T-helper 17 cell (primary cell): ENCODE results near the gene ENDOV. TPM values are rescaled to one million over a fixed set of nuclear protein-coding genes. Genes with fewer than 3 reads are reported as not detected.
"Not testable (repeated sequence)": the region's sequence is repeated elsewhere in the genome, so short reads cannot be mapped to it uniquely, and the experiment has no call there.

Source experiments
- ATAC-seq: fragments of 150-1000 bp; cut with Tn5 transposase; 2 replicates; pipeline ENCODE4 v1.10.0; 2021; ENCODE audit warnings: mild to moderate bottlenecking, moderate library complexity
- DNase-seq, 3 donors: peaks; one replicate each; pipeline versions ENCODE4 v3.0.0 to v3.0.0-alpha.2; 2020 to 2021
- H3K9me3 ChIP-seq: one replicate; pipeline ENCODE4 v1.7.0; 2013; ENCODE audit warnings: low read length, mild to moderate bottlenecking; ENCODE audit not compliant: control insufficient read depth, poor library complexity, severe bottlenecking
- H3K27ac Mint-ChIP-seq: one replicate; pipeline ENCODE4 v1.8.0; 2022; ENCODE audit warnings: mild to moderate bottlenecking, moderate library complexity, mixed read lengths
- H3K27me3 Mint-ChIP-seq: one replicate; pipeline ENCODE4 v1.8.0; 2022; ENCODE audit warnings: mixed read lengths
- H3K36me3 Mint-ChIP-seq: one replicate; pipeline ENCODE4 v1.8.0; 2022; ENCODE audit warnings: low read depth, mixed read lengths
- H3K4me1 Mint-ChIP-seq: one replicate; pipeline ENCODE4 v1.8.0; 2022; ENCODE audit warnings: mild to moderate bottlenecking, mixed read lengths
- H3K4me3 Mint-ChIP-seq: one replicate; pipeline ENCODE4 v1.8.0; 2022; ENCODE audit warnings: mild to moderate bottlenecking, moderate library complexity, mixed read lengths
- total RNA-seq, 4 donors: library from RNA in 2 of 4; stranded (reverse) in 2 of 4; gene quantifications; one replicate each; pipeline ENCODE4 v1.2.3 and lab custom pipeline; 2022 to 2026

The ENDOV gene
- total RNA-seq, 2 donors from 2014 or later = 14.1 to 24.5 TPM

GRCh38 chr17:80410441-80411087 is 4.4 kb upstream of the ENDOV start:
- not testable (repeated sequence) for H3K36me3 Mint-ChIP-seq, H3K4me1 Mint-ChIP-seq, ATAC-seq, DNase-seq, H3K9me3 ChIP-seq, H3K27ac Mint-ChIP-seq, H3K4me3 Mint-ChIP-seq
- peaks cover 45% of the 10 kb centered on the region for H3K27me3 Mint-ChIP-seq

GRCh38 chr17:80413771-80414507 is 1.0 kb upstream of the ENDOV start:
- no peak for ATAC-seq
- Mint-ChIP-seq H3K36me3 (peaks cover 4% of the 10 kb centered on the region), H3K27ac (peak overlapping the region; percentile 94), H3K4me1 (peaks cover 23% of the 10 kb centered on the region), H3K4me3 (peak overlapping the region; percentile 92), H3K27me3 (peaks cover 44% of the 10 kb centered on the region)
- H3K9me3 ChIP-seq = no peaks in the 10 kb centered on the region
- DNase-seq = no peak

GRCh38 chr17:80414508-80414802 is 512 bp upstream of the ENDOV start:
- Mint-ChIP-seq H3K4me1 (peaks cover 22% of the 10 kb centered on the region), H3K27ac (peak overlapping the region; percentile 94), H3K36me3 (peaks cover 5% of the 10 kb centered on the region), H3K4me3 (peak overlapping the region; percentile 92), H3K27me3 (peaks cover 39% of the 10 kb centered on the region)
- DNase-seq (no peak), ATAC-seq (peak; percentile 20)
- H3K9me3 ChIP-seq = no peaks in the 10 kb centered on the region

- no peak for ATAC-seq
Observed at GRCh38 chr17:80415626-80416137, 715 bp downstream of the ENDOV start.

GRCh38 chr17:80416260-80416939 is 1.4 kb downstream of the ENDOV start:
- peak overlapping the region; percentile 94 for H3K27ac Mint-ChIP-seq
- H3K9me3 ChIP-seq = no peaks in the 10 kb centered on the region
- H3K4me1 Mint-ChIP-seq = peaks cover 23% of the 10 kb centered on the region
- DNase-seq (no peak), ATAC-seq (no peak)
- peak overlapping the region; percentile 87 for H3K4me3 Mint-ChIP-seq
- peaks cover 30% of the 10 kb centered on the region for H3K27me3 Mint-ChIP-seq
- H3K36me3 Mint-ChIP-seq = peaks cover 7% of the 10 kb centered on the region

More at GRCh38 chr17:80415626-80416137, 715 bp downstream of the ENDOV start:
- Mint-ChIP-seq H3K4me3 (peak overlapping the region; percentile 92), H3K27me3 (peaks cover 30% of the 10 kb centered on the region), H3K4me1 (peaks cover 23% of the 10 kb centered on the region), H3K27ac (peak overlapping the region; percentile 94), H3K36me3 (peaks cover 7% of the 10 kb centered on the region)
- no peak for DNase-seq
- no peaks in the 10 kb centered on the region for H3K9me3 ChIP-seq

- H3K27ac Mint-ChIP-seq = no peak overlapping the region
- H3K27me3 Mint-ChIP-seq = peaks cover 30% of the 10 kb centered on the region
- peaks cover 23% of the 10 kb centered on the region for H3K4me1 Mint-ChIP-seq
- H3K4me3 Mint-ChIP-seq = peak overlapping the region; percentile 87
- DNase-seq (no peak), ATAC-seq (no peak)
- no peaks in the 10 kb centered on the region for H3K9me3 ChIP-seq
- peaks cover 7% of the 10 kb centered on the region for H3K36me3 Mint-ChIP-seq
Observed at GRCh38 chr17:80416940-80417293, 1.9 kb downstream of the ENDOV start.

GRCh38 chr17:80418589-80418988 is 3.6 kb downstream of the ENDOV start:
- Mint-ChIP-seq H3K4me3 (peak overlapping the region; percentile 19), H3K27me3 (peaks cover 13% of the 10 kb centered on the region), H3K36me3 (peaks cover 7% of the 10 kb centered on the region), H3K4me1 (peaks cover 23% of the 10 kb centered on the region), H3K27ac (no peak overlapping the region)
- H3K9me3 ChIP-seq = no peaks in the 10 kb centered on the region
- DNase-seq (no peak), ATAC-seq (no peak)

GRCh38 chr17:80419255-80419654 is 4.3 kb downstream of the ENDOV start:
- H3K4me3 Mint-ChIP-seq = no peak overlapping the region
- H3K27me3 Mint-ChIP-seq = peaks cover 6% of the 10 kb centered on the region
- ATAC-seq (no peak), DNase-seq (no peak)
- no peak overlapping the region for H3K27ac Mint-ChIP-seq
- H3K36me3 Mint-ChIP-seq = peaks cover 5% of the 10 kb centered on the region
- H3K9me3 ChIP-seq = no peaks in the 10 kb centered on the region
- H3K4me1 Mint-ChIP-seq = peaks cover 23% of the 10 kb centered on the region

- no peaks in the 10 kb centered on the region for H3K9me3 ChIP-seq
- peaks cover 17% of the 10 kb centered on the region for H3K4me1 Mint-ChIP-seq
- ATAC-seq (no peak), DNase-seq (no peak)
- no peaks in the 10 kb centered on the region for H3K27me3 Mint-ChIP-seq
- H3K27ac Mint-ChIP-seq = no peak overlapping the region
- no peak overlapping the region for H3K4me3 Mint-ChIP-seq
- peaks cover 3% of the 10 kb centered on the region for H3K36me3 Mint-ChIP-seq
Observed at GRCh38 chr17:80421381-80422090, 6.6 kb downstream of the ENDOV start.

- DNase-seq (no peak), ATAC-seq (no peak)
- H3K36me3 Mint-ChIP-seq = peaks cover 3% of the 10 kb centered on the region
- H3K27me3 Mint-ChIP-seq = no peaks in the 10 kb centered on the region
- H3K4me3 Mint-ChIP-seq = no peak overlapping the region
- H3K27ac Mint-ChIP-seq = no peak overlapping the region
- no peaks in the 10 kb centered on the region for H3K9me3 ChIP-seq
- peaks cover 14% of the 10 kb centered on the region for H3K4me1 Mint-ChIP-seq
Observed at GRCh38 chr17:80422276-80422675, 7.3 kb downstream of the ENDOV start.

- H3K4me3 Mint-ChIP-seq = no peak overlapping the region
- ATAC-seq (no peak), DNase-seq (no peak)
- H3K36me3 Mint-ChIP-seq = peaks cover 3% of the 10 kb centered on the region
- H3K9me3 ChIP-seq = no peaks in the 10 kb centered on the region
- H3K4me1 Mint-ChIP-seq = peaks cover 12% of the 10 kb centered on the region
- H3K27ac Mint-ChIP-seq = no peak overlapping the region
- no peaks in the 10 kb centered on the region for H3K27me3 Mint-ChIP-seq
Observed at GRCh38 chr17:80422981-80423380, 8.0 kb downstream of the ENDOV start.

- H3K27ac Mint-ChIP-seq = peak overlapping the region; percentile 54
Observed at GRCh38 chr17:80423536-80424225, 8.7 kb downstream of the ENDOV start.

More at GRCh38 chr17:80423536-80424225, 8.7 kb downstream of the ENDOV start:
- peaks cover 3% of the 10 kb centered on the region for H3K36me3 Mint-ChIP-seq
- H3K27me3 Mint-ChIP-seq = no peaks in the 10 kb centered on the region
- H3K4me3 Mint-ChIP-seq = no peak overlapping the region
- peaks cover 12% of the 10 kb centered on the region for H3K4me1 Mint-ChIP-seq
- no peaks in the 10 kb centered on the region for H3K9me3 ChIP-seq
- ATAC-seq = no peak
- DNase-seq = no peak
